GM04504 (cell line): ENCODE data around the gene SLC9A3.
"Not testable (repeated sequence)": the region's sequence is repeated elsewhere in the genome, so short reads cannot be mapped to it uniquely, and the experiment has no call there.

Experiments
- DNase-seq: peaks from one replicate; pipeline ENCODE4 v3.0.0-alpha.2; 2012; ENCODE audit warnings: low read depth

The SLC9A3 gene

DNA sequence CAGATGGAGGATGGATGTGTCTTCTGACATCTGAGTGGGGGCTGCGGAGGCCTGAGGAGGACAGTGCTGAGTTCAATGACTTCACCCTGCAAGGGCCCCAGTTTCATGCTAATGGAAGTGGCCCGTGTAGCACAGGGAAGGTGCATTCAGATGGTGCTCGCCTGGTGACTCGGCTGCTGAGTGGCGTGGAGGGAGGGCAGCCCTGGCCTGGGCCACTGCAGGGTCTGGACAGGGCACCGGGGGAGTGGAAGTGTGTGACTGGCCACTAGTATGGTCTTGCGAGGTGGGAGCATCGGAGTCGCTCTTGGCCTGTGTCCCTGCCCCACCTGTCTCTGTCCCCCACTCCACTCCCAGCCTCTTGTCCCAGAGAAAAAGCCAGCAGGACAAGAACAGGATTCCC, 1.7 kb upstream of the SLC9A3 start:
- DNase-seq = no peak

DNA sequence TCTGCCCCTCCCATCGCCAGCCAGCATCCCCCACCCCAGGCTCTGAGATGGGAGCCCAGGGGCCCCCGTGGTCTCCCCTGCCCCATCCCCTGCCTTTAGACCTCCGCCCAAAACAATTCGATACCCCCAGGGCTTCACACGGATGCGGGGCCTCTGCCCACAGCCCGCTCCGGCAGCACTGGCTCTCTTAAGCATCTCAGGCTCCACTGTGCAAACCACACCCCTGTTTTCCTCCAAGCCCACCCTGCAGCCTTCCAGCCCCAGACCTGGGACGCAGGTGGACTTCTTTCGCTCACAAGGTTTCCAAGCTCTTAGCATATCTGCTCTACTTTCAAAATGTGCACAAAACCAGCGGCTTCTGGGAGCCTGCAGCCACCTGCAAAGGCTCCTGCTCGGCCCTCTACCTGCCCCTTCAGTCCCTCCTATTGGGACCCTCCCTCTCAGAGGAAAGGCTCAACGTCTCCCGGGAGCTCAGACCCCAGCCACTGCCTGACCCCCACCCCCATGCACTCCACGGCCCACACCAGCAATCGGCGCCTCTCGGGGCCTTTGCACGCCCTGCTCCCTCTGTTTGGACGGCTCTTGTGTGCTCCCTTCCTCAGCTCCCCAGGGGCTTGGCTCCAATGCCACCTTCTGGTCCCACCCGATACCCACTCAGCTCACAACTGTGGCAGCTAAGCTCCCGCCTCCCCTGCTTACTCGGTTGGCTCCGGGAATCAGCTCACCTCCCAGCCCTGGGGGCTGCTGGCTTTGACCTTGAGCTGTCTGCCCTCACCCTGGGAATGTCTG, 918 bp upstream of the SLC9A3 start:
- no peak for DNase-seq

DNA sequence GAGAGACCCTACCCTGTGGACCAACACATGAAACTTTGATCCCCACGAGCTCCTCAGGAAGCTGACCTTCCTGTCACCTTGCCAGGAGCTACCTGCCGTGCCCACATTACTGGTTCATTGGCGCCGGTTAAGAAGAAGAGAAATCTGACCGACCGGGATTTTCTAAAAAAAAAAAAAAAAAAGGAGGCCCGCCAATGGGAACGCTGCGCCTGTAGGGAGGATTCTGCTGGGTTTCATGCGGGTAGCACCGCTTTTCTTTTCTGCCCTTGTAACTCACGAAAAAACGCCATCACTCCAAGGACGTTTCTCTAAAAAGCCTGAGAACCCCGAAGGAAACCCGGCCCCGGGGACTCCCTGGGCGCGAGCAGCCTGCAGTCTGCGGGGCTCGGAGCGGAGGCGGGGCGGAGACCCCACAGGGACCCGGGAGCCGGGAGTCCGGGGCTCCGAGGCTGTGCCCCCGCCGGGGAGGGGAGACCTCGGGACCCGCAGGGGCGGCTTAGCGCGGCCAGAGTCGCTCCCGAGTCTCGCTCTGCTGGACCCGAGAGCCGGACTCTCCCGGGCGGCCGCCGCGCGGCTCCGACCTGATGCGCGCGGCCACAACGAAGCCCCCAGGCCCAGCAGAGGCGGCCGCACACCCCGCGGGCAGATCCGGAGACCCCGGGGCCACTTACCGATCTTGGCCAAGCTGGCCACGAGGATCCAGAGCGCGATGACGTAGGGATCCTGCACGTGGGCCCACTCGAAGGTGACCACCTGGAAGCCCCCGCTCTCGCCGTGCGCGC, 617 bp downstream of the SLC9A3 start:
- no peak for DNase-seq

DNA sequence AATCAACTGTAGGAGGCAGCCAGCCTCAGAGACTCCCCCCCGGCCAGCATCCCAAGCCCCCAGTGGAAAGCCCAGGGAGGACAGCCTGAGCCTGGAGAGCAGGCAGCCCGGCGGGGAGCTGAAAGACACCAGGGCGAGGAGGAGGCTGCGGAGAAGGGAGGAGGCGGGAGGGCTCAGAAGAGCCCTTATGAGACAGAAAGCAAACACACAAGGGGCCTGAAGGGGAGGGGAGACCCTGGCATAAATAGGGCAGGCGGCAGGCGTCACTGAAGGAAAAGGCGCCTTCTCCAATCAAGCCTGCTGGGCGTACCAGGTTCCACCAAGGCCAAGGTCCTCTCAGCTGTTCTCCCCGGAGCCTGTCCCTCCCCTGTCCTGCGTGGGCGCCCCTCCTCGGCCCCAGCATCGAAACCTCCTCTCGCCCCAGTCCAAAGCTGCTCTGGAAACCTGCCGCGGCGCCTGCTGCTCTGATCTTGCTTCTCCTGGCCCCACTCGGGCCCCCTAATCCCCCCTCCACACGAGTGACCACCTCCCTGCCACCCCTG, 1.3 kb downstream of the SLC9A3 start:
- no peak for DNase-seq

DNA sequence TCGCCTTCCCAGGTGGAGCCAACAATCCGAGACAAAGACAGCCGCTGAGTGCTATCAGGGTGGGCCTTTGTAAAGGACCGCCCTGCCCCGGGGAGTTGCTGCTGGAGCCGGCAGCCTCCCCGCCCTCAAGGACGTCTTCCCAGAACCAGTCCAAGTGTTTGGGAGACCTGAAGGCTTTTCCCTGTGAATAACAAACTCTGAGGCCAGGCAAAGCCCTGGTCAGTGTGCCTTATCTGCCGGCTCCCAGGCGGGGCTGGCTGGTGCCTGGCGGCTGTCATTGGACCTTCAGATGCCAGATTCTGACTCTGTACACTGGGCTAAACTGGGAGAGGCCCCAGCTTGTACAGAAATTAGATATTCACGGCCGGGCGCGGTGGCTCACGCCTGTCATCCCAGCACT, 2.1 kb downstream of the SLC9A3 start:
- no peak for DNase-seq

DNA sequence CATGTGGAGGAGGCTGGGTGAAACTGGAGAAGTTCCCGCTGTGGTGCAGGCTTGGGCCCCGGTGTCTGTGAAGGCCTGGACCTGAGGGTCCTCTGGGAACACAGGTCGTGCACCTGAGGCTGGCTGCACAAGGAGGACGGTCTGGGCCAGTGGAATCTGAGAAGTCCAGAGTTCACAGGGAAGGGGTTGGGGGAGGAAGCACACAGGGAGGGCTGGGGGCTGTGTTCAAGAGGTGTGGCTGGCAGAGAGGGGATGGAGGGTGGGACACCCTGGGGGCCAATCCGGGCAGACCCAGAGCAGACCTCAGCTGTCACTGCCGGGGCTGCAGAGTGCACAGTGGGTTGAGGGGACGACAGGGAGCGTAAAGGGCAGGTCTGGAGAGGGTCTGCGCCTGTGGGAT, 2.6 kb downstream of the SLC9A3 start:
- no peak for DNase-seq

DNA sequence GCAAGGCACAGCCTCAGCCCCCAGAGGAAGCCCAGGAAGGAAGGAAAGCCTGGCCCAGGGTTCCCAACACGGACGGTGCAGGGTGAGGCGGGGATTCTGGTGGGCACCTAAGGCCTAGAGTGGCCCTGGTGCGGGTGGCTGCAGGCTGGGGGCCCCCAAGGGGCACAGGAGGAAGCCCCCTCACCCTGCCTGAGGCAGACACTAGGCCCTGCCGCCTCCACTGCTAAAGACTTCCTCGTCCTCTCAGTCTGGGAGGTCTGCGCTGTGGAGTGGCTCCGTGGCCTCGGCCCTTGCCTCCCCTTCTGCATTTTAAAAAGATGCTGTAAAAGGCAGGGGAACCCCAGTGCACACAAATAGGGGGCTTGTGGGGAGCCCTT, 3.4 kb downstream of the SLC9A3 start:
- DNase-seq = no peak

DNA sequence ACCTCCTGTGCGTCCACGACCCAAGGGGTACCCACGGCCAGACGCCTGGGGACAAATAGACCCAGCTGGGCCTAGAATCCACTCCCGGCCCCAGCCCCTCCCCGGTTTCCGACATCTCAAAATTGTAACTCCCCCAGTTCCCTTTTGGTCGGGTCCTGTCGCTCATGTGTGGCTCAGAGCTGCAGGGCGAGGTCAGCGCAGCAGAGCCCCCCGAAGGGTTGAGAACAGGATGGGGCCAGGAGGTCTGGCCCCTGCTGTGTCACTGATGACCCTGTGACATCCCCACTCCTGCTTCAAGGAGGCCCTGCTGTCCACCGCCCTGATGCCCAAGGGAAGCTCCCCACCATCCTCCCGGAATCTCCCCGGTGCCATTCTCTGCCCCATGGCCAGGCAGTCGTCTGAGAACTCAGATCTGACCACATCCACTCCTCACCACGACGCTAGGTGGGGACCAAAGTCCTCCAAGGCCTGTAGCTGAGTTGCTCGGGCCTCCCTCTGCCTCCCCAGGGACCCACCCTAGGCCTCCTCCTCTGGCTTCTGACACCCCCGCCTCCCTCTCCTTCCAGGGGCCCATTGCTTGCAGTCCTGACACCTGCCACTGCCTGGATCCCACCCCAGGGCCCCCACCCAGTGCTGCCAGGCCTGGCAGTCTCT, 3.9 kb downstream of the SLC9A3 start:
- no peak for DNase-seq

DNA sequence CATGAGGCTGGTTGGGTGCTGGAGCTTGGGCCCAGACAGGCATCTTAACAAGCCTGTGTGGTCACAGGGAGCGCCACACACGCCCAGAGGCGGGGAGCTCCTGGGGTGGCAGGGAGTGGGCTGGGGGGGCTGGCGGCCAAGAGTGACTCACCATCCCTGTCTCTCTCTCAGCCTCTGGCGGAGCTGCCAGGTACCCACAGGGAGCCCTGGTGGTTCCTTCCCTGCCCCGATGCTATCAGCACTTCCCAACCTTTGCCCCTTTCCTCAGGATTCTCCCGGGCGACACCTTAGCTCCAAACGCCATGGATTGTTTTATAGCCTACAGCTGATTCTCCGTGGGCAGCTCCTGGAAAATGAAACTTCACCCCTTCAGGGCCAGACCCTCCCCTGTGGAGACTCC, 5.5 kb downstream of the SLC9A3 start:
- no peak for DNase-seq

DNA sequence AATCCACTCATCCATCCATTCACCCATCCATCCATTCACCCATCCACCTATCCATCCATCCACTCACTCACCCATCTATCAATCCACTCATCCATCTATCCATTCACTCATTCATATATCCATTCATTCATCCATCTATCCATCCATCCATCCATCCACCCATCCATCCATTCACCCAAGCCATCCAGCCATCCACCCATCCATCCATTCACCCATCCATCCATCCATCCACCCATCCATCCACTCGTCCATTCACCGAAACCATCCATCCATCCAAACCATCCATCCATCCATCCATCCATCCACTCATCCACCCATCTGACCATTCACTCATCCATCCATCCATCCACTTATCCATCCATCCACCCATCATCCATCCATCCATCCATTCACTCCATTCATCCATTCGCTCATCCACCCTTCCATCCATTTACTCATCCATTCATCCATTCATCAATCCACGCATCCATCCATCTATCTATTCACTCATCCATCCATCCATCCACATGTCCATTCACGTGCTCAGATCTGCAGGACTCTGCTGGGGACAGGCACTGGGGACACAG, 6.6 kb downstream of the SLC9A3 start:
- DNase-seq = no peak

DNA sequence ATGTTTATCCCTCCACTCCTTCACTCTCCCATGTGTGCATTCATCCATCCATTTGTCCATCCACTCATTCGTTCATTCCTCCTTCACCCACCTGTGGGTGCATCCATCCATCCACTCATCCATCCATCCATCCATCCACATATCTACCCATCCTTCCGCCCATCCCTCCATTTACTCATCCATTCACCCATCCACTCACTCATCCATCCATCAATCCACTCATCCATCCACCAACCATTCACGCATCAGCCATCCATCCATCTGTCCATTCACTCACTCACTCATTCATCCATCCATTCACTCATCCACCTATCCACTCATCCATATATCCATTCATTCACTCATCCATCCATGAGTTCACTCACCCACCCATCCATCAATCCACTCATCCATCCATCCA, 7.3 kb downstream of the SLC9A3 start:
- no peak for DNase-seq

DNA sequence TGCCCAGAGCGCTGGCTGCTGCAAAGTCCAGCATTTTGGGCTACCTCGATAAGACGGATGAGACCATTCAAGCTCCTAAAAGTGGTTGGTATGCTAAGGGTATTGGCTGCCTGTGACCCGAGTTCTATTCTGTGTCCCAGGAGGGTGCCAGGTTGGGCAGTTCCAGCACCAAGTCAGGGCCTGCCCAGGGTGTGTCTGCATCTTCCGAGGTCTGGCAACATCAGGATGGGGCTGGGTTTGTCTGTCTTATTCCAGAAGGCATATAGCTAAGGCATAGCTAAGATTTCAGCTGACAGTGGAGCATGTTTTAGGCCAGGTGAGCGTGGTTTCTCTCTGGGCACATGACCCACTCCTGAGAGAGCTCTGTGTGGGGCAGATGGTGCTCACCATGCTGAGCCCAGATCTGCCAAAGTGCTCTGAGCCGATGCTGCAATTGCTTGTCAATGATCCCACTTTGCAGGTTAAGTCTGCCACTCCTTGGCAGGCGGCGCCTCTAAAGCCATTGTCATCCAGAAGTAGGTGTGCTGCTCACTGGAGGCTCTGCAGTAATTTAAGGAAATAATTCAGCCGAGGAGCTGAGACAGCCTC, 7.8 kb downstream of the SLC9A3 start:
- DNase-seq = no peak

DNA sequence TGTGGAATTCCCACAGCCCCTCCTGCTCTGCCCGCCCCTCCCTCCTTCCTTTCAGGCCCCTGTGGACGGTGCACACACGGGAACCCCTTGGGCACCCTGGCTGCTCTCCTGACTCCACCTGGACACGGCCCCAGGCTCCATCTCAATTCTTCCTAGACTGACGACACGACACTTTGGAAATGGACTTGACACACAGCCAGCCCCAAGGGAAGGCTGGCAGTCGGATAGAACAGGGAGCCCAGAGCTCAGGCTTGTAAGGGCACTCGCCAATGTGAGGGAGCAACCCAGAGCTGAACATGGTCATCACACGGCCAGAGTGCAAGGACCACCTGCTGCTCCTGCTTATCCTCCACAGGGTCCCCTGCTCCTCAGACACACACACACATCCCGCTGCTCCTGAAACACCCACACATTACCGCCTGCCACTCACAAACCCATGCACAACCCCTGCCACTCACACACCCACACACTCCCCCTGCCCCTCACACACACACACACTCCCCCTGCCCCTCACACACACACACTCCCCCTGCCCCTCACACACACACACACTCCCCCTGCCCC, 8.9 kb downstream of the SLC9A3 start:
- DNase-seq = no peak

DNA sequence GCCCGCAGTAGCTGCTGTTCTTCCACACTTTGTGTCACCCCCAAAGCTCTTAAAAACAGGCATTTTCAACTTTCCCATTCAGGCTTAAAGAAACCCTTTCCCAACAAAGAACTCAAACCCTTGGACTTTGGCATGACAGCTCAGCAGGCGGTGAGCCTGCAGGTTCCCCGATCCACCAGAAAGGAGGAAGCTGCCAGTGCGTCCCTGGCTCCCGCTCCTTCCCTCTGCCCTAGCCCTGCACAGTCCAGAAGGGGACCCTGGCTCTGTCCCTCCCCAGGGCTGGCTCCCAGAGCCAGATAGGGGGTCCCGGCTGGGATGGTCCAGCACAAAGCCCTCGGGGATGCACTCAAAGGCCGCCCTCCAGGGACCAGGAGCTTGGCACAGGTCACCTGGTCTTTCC, 9.6 kb downstream of the SLC9A3 start:
- DNase-seq = no peak

DNA sequence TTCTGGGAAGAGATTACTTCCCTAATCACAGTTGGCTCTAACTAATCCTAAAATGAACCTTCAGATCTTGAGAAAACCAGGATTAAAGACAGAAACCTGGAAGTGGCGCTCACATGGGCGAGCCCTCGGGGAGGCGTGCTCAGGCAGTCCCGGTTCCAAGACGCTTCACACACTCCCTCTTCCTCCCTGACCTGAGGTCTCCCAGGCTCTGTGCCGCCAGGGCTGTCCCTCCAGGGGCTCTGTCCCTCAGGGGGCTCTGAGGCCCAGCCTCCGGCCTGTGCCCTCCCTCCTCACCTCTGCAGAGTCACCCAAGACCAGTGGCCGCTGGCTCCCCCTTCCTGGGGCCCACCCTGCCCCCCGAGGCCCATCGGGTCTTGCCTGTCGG, 10.2 kb downstream of the SLC9A3 start:
- DNase-seq = no peak

DNA sequence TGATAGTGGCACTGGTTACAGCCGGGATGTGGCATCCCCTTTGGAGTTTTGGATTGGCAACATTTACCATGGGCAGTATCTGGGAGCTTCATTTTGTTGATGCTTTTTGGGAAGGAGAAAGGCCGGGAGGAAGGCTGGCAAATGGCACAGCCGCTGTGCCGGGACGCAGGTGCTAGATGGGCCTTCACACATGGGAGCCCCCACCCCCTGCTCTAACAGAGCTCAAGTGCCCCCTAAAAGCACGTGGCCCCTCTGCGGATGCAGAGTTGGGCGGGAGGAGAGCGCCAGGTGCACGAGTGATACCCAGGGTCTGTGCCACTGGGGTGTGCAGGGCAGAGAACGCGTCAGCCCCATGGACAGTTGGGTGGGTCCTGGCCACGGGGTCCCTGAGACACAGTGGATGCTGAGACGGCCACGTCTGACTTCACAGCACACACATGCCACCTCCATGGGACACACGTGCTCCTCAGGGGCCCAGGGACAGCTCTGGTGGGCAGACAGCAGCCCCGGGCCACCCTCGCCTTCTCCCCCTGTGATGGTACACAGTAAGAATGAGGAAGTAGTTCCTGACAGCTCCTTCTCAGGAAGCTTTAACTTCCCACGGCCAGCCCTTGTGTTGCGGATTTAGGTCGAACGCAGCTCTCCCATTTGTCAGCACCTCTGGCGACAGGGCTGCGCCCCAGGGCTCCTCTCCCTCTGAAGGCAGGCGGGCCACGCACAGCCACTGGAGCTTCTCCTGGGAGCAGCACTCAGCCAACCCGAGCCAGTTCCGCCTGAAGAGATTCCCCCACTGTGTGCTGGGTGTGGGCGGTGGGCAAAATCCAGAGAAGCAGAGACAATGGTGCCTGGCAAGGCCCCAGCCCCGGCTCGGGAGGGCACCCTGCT, 10.8 kb downstream of the SLC9A3 start:
- no peak for DNase-seq

DNA sequence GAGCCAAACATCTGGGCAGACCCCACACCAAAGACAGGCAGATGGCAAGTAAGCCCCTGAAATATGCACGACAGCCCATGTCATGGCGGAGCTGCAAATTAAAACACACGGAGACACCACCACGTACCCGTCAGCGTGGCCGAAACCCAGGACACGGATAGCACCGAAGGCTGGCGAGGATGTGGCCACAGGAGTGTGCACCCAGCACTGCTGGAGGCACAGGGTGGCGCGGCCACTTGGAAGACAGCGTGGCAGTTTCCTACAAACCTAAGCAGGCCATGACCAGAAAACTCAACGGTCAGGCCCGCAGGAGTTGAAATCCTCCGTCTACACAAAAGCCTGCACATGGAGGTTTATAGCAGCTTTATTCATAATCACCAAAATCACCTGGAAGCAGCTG, 12.8 kb downstream of the SLC9A3 start:
- no peak for DNase-seq

DNA sequence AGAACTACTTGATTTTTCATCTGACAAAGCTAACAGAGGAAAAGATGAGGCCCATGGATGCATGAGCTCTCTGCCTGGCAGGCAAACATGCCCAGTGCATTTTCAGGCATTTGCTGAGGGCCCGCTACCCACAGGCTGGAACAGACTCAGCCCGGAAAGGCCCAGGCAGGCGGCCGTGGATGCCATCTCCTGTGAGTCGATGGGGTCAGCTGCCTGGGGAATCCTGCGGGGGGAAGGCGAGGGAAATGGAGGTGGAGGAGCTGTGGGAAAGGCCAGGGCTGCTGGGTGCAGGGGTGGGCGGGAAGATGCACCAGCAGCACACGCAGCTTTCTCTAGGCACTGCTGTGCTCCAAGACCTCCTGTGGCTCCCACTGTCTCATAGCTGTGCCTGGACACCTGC, 13.7 kb downstream of the SLC9A3 start:
- no peak for DNase-seq

DNA sequence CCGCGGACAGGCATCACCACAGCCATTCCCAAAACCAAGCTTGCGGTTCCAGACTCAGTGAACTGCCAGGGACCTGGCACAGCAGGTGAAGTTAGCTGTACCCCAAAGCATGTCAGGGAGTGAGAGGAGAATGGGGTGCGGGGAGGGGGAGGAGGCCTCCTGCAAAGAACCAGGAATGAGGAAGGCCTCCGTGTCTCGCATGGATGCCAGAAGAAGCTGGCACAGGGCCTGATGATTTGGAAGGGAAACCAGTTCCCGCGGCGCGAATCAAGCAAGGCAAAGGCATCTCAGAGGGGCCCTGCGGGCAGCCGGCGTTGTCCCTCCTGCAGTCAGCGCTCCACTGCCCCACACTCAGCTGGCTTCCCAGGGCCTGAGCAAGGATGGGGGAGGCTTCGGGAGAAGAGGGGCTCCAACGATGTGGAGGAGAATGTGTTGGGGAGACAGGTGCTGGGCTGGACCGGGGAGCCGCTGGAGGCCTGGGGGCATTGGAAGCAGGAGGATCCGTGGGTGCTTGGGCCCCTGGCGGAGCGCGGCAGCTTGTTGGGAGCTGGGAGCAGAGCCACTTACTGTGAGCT, 14.6 kb downstream of the SLC9A3 start:
- DNase-seq = no peak

DNA sequence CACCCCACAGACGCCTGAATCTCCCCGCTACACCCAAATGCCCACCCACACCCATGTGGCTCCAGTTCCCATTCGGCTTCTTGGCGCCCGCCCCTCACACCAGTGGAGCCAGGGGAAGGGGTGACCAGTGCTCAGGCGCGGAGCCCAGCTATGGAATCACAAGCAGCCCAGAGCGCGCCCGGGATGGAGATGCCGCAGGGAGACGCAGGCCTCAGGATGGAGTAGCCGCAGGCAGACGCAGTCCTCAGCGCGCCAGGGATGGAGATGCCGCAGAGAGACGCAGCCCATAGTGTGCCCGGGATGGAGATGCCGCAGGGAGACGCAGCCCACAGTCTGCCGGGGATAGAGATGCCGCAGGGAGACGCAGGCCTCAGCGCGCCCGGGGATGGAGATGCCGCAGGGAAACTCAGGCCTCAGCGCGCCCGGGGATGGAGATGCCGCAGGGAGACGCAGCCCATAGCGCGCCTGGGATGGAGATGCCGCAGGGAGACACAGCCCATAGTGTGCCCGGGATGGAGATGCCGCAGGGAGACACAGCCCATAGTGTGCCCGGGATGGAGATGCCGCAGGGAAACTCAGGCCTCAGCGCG, 16.2 kb downstream of the SLC9A3 start:
- not testable (repeated sequence) for DNase-seq
